H9 (cell line): ENCODE results near the gene SCN3A. TPM values are rescaled to one million over a fixed set of nuclear protein-coding genes. Genes with fewer than 3 reads are reported as not detected.

Experiments used
- DNase-seq: peaks from one replicate; pipeline ENCODE4 v3.0.0-alpha.2; 2017
- H2AFZ ChIP-seq: one replicate; pipeline ENCODE4 v1.6.1; 2013; ENCODE audit warnings: mild to moderate bottlenecking, low read length, control low read depth, moderate library complexity
- H2AK5ac ChIP-seq: 2 replicates; pipeline ENCODE4 v1.6.1; 2013; ENCODE audit warnings: low read length, control low read depth, mixed read lengths; ENCODE audit not compliant: insufficient read length
- H2BK120ac ChIP-seq: one replicate; pipeline ENCODE4 v1.6.1; 2013; ENCODE audit warnings: low read depth, mild to moderate bottlenecking, low read length, control low read depth, inconsistent platforms; ENCODE audit not compliant: poor library complexity, severe bottlenecking
- H2BK12ac ChIP-seq: 2 replicates; pipeline ENCODE4 v1.6.1; 2013; ENCODE audit warnings: low read length, control low read depth, mixed read lengths, low read depth; ENCODE audit not compliant: insufficient read length
- H2BK15ac ChIP-seq: 2 replicates; pipeline ENCODE4 v1.6.1; 2013; ENCODE audit warnings: low read depth, low read length, control low read depth
- H2BK20ac ChIP-seq: one replicate; pipeline ENCODE4 v1.6.1; 2013; ENCODE audit warnings: low read depth, mild to moderate bottlenecking, low read length, control low read depth, inconsistent platforms; ENCODE audit not compliant: poor library complexity, severe bottlenecking
- H2BK5ac ChIP-seq: 2 replicates; pipeline ENCODE4 v1.6.1; 2013; ENCODE audit warnings: low read length, control low read depth, mixed read lengths; ENCODE audit not compliant: insufficient read length
- H3K14ac ChIP-seq: 2 replicates; pipeline ENCODE4 v1.6.1; 2013; ENCODE audit warnings: low read length, control low read depth; ENCODE audit not compliant: insufficient read depth
- H3K18ac ChIP-seq: 2 replicates; pipeline ENCODE4 v1.6.1; 2013; ENCODE audit warnings: low read depth, mild to moderate bottlenecking, mixed read lengths, low read length, control low read depth; ENCODE audit not compliant: insufficient read length
- H3K23ac ChIP-seq: 2 replicates; pipeline ENCODE4 v1.6.1; 2013; ENCODE audit warnings: low read length, control low read depth, mixed read lengths, low read depth; ENCODE audit not compliant: insufficient read length
- H3K23me2 ChIP-seq: 2 replicates; pipeline ENCODE4 v1.6.1; 2013; ENCODE audit warnings: low read depth, mild to moderate bottlenecking, mixed read lengths, low read length, control low read depth; ENCODE audit not compliant: insufficient read length, poor library complexity, severe bottlenecking
- H3K27ac ChIP-seq: 2 replicates; pipeline ENCODE4 v1.5.1; 2013; ENCODE audit warnings: low read length, control low read depth, mixed read lengths, low read depth; ENCODE audit not compliant: insufficient read length
- H3K27me3 ChIP-seq: 2 replicates; pipeline ENCODE4 v1.6.1; 2013; ENCODE audit warnings: low read length, control low read depth, inconsistent platforms; ENCODE audit not compliant: insufficient read depth
- H3K4ac ChIP-seq: 2 replicates; pipeline ENCODE4 v1.6.1; 2013; ENCODE audit warnings: low read depth, mild to moderate bottlenecking, control low read depth, inconsistent platforms, low read length, moderate library complexity
- H3K4me1 ChIP-seq: 2 replicates; pipeline ENCODE4 v1.6.1; 2013; ENCODE audit warnings: low read length, control low read depth, inconsistent platforms; ENCODE audit not compliant: insufficient read depth
- H3K4me2 ChIP-seq: 2 replicates; pipeline ENCODE4 v1.6.1; 2013; ENCODE audit warnings: low read length, control low read depth, mixed read lengths; ENCODE audit not compliant: insufficient read length, insufficient read depth
- H3K56ac ChIP-seq: 2 replicates; pipeline ENCODE4 v1.6.1; 2013; ENCODE audit warnings: low read depth, mild to moderate bottlenecking, mixed read lengths, low read length, control low read depth; ENCODE audit not compliant: insufficient read length
- H3K79me1 ChIP-seq: 2 replicates; pipeline ENCODE4 v1.6.1; 2013; ENCODE audit warnings: low read depth, mild to moderate bottlenecking, moderate library complexity, low read length, control low read depth, inconsistent platforms; ENCODE audit not compliant: insufficient read depth, poor library complexity, severe bottlenecking
- H3K79me2 ChIP-seq: 2 replicates; pipeline ENCODE4 v1.6.1; 2013; ENCODE audit warnings: low read length, control low read depth, inconsistent platforms; ENCODE audit not compliant: insufficient read depth
- H3K9ac ChIP-seq: 2 replicates; pipeline ENCODE4 v1.6.1; 2013; ENCODE audit warnings: low read length, control low read depth, mixed read lengths; ENCODE audit not compliant: insufficient read length; ENCODE audit errors: extremely low read depth
- H3K9me3 ChIP-seq: one replicate; pipeline ENCODE4 v1.6.1; 2013; ENCODE audit warnings: low read depth, low read length, inconsistent platforms; ENCODE audit not compliant: control insufficient read depth
- H3T11ph ChIP-seq: one replicate; pipeline ENCODE4 v1.6.1; 2013; ENCODE audit warnings: mild to moderate bottlenecking, low read length, control low read depth, inconsistent platforms
- H4K20me1 ChIP-seq: one replicate; pipeline ENCODE4 v1.6.1; 2013; ENCODE audit not compliant: control insufficient read depth, insufficient read length, insufficient read depth
- H4K5ac ChIP-seq: 2 replicates; pipeline ENCODE4 v1.6.1; 2013; ENCODE audit warnings: low read depth, mild to moderate bottlenecking, mixed read lengths, low read length, control low read depth; ENCODE audit not compliant: insufficient read length
- H4K8ac ChIP-seq: replicated peaks from 2 replicates; pipeline ENCODE4 v1.6.1; 2013; ENCODE audit warnings: low read length, control low read depth, mixed read lengths, low read depth; ENCODE audit not compliant: insufficient read length
- H4K91ac ChIP-seq: 2 replicates; pipeline ENCODE4 v1.6.1; 2013; ENCODE audit warnings: low read depth, mild to moderate bottlenecking, moderate library complexity, mixed read lengths, low read length, control low read depth; ENCODE audit not compliant: insufficient read length
- H3K27ac Mint-ChIP-seq, 3 experiments: 2 replicates in 2 of 3; 3 replicates in 1 of 3; pipeline ENCODE4 v1.8.0; 2020 to 2021; ENCODE audit warnings: mixed read lengths in 3 of 3, mild to moderate bottlenecking in 1 of 3, moderate library complexity in 1 of 3
- H3K27me3 Mint-ChIP-seq: 2 replicates; pipeline ENCODE4 v1.8.0; 2021; ENCODE audit warnings: low read depth, mild to moderate bottlenecking, moderate library complexity, mixed read lengths
- H3K36me3 Mint-ChIP-seq, 3 experiments: 2 replicates in 2 of 3; 3 replicates in 1 of 3; pipeline ENCODE4 v1.8.0; 2020 to 2021; ENCODE audit warnings: low read depth in 3 of 3, mixed read lengths in 3 of 3; ENCODE audit not compliant: insufficient read depth in 1 of 3
- H3K4me1 Mint-ChIP-seq, 2 experiments: 2 replicates each; pipeline ENCODE4 v1.8.0; 2020; ENCODE audit warnings: mixed read lengths in 2 of 2
- H3K4me3 Mint-ChIP-seq, 2 experiments: 2 replicates in 1 of 2; 3 replicates in 1 of 2; pipeline ENCODE4 v1.8.0; 2020 to 2021; ENCODE audit warnings: mild to moderate bottlenecking in 2 of 2, mixed read lengths in 2 of 2, moderate library complexity in 1 of 2
- H3K9me3 Mint-ChIP-seq, 2 experiments: 2 replicates in 1 of 2; 3 replicates in 1 of 2; pipeline ENCODE4 v1.8.0; 2020; ENCODE audit warnings: mild to moderate bottlenecking in 2 of 2, mixed read lengths in 2 of 2, moderate library complexity in 1 of 2
- WGBS: extraction: QIAGEN DNeasy Blood & Tissue Kit; methylation state at CpG from one replicate; pipeline ENCODE4 v1.1.7; 2013; ENCODE audit warnings: missing lambda C conversion rate, low lambda C conversion rate, mixed read lengths; ENCODE audit not compliant: insufficient read length; ENCODE audit errors: extremely low coverage; 5-methylcytosine and 5-hydroxymethylcytosine counted together
- total RNA-seq: library from RNA; stranded (reverse); gene quantifications from 2 replicates; pipeline ENCODE4 v1.2.1, GENCODE V29; 2021
- TF ChIP-seq, protein P1 (sequence below): fragments of 200-600 bp; sonication (generic); conservative IDR thresholded peaks from 3 replicates; pipeline ENCODE4 v1.8.0; 2021; ENCODE audit warnings: antibody characterized with exemption, mild to moderate bottlenecking

Gene SCN3A
- total RNA-seq, 1 experiment from 2014 or later = not detected

- Histone ChIP-seq H3K56ac (no peak overlapping the region), H3K9me3 (no peaks in the 10 kb centered on the region), H3K9ac (no peak overlapping the region), H3K18ac (no peak overlapping the region), H4K91ac (no peak overlapping the region), H3T11ph (no peak overlapping the region), H3K4me1 (no peaks in the 10 kb centered on the region), H3K27ac (no peak overlapping the region), H3K23ac (no peak overlapping the region), H2BK12ac (no peak overlapping the region), H4K8ac (no peak overlapping the region), H3K4ac (no peak overlapping the region), H2BK15ac (no peak overlapping the region), H3K27me3 (no peaks in the 10 kb centered on the region), H3K79me1 (no peaks in the 10 kb centered on the region), H2AK5ac (no peak overlapping the region), H4K5ac (no peak overlapping the region), H2AFZ (no peak overlapping the region), H3K4me2 (no peak overlapping the region), H2BK120ac (no peak overlapping the region), H2BK5ac (no peak overlapping the region), H3K14ac (no peak overlapping the region), H4K20me1 (no peaks in the 10 kb centered on the region), H2BK20ac (no peak overlapping the region), H3K23me2 (no peaks in the 10 kb centered on the region), H3K79me2 (no peaks in the 10 kb centered on the region)
- TF ChIP-seq, protein P1, sequence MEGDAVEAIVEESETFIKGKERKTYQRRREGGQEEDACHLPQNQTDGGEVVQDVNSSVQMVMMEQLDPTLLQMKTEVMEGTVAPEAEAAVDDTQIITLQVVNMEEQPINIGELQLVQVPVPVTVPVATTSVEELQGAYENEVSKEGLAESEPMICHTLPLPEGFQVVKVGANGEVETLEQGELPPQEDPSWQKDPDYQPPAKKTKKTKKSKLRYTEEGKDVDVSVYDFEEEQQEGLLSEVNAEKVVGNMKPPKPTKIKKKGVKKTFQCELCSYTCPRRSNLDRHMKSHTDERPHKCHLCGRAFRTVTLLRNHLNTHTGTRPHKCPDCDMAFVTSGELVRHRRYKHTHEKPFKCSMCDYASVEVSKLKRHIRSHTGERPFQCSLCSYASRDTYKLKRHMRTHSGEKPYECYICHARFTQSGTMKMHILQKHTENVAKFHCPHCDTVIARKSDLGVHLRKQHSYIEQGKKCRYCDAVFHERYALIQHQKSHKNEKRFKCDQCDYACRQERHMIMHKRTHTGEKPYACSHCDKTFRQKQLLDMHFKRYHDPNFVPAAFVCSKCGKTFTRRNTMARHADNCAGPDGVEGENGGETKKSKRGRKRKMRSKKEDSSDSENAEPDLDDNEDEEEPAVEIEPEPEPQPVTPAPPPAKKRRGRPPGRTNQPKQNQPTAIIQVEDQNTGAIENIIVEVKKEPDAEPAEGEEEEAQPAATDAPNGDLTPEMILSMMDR = no peak
- DNase-seq = no peak
- Mint-ChIP-seq H3K4me3 (no peak overlapping the region), H3K9me3 (no peaks in the 10 kb centered on the region), H3K27ac (no peak overlapping the region), H3K27me3 (no peaks in the 10 kb centered on the region), H3K36me3 (no peaks in the 10 kb centered on the region), H3K4me1 (no peaks in the 10 kb centered on the region)
- WGBS = no CpG with 5 or more reads among the region's 3 CpGs
Observed at GRCh38 chr2:165185633-165186032, 18.2 kb downstream of the SCN3A start.
